Erythroblast (primary cell): ENCODE measurements around the gene RAB6B.

Source experiments
- GATA1 ChIP-seq: IDR thresholded peaks from 2 replicates; pipeline ENCODE4 v1.6.1; 2011; ENCODE audit warnings: low read depth, mild to moderate bottlenecking, control low read depth, low read length, moderate library complexity
- POLR2A ChIP-seq: IDR thresholded peaks from 2 replicates; pipeline ENCODE4 v1.6.1; 2011; ENCODE audit warnings: mild to moderate bottlenecking, low read length

GRCh38 chr3:133915685-133916658 is 20.3 kb upstream of the RAB6B start:
- TF ChIP-seq POLR2A (no peak), GATA1 (no peak)
